Muscle of leg (tissue), 11 donors: ENCODE results near the gene TMEM86B. TPM values are rescaled to one million over a fixed set of nuclear protein-coding genes. Genes with fewer than 3 reads are reported as not detected.
"Not testable (repeated sequence)": the region's sequence is repeated elsewhere in the genome, so short reads cannot be mapped to it uniquely, and the experiment has no call there.

Experiments used
- DNase-seq: peaks from one replicate; pipeline ENCODE4 v3.0.0; 2013
- H3K27ac ChIP-seq: one replicate; pipeline ENCODE4 v1.5.1; 2013; ENCODE audit warnings: mild to moderate bottlenecking, low read length, control low read depth
- H3K27me3 ChIP-seq: one replicate; pipeline ENCODE4 v1.6.1; 2013; ENCODE audit warnings: low read length; ENCODE audit not compliant: control insufficient read depth, insufficient read depth
- H3K36me3 ChIP-seq: one replicate; pipeline ENCODE4 v1.6.1; 2013; ENCODE audit warnings: low read length; ENCODE audit not compliant: control insufficient read depth, insufficient read depth
- H3K4me1 ChIP-seq: one replicate; pipeline ENCODE4 v1.6.1; 2013; ENCODE audit warnings: low read length; ENCODE audit not compliant: control insufficient read depth, insufficient read depth
- H3K4me3 ChIP-seq: one replicate; pipeline ENCODE4 v1.5.1; 2013; ENCODE audit warnings: low read length, control low read depth
- H3K9me3 ChIP-seq: replicated peaks from 2 replicates; pipeline ENCODE4 v1.6.1; 2013; ENCODE audit warnings: low read depth, low read length; ENCODE audit not compliant: control insufficient read depth
- WGBS: methylation state at CpG from one replicate; pipeline ENCODE4 v1.1.5; 2013; ENCODE audit warnings: missing lambda C conversion rate; ENCODE audit not compliant: insufficient coverage; 5-methylcytosine and 5-hydroxymethylcytosine counted together
- polyA plus RNA-seq, 8 donors: library from polyadenylated mRNA; unstranded; fragments of 120-200 nt; gene quantifications; one replicate each; pipeline versions ENCODE4 v1.2.1 to v1.2.3, GENCODE V29; 2013; ENCODE audit warnings: inconsistent platforms in 1 of 8, low replicate concordance in 1 of 8; ENCODE audit not compliant: insufficient read length in 8 of 8, insufficient read depth in 1 of 8
- total RNA-seq: library from RNA; stranded (reverse); fragments of 120-200 nt; gene quantifications from one replicate; pipeline ENCODE4 v1.2.4, GENCODE V29; 2013

The TMEM86B gene
- total and polyA plus RNA-seq, 9 donors, result 1.1 to 4.8 (median 2.7) TPM

GRCh38 chr19:55229145-55229788 is 704 bp upstream of the TMEM86B start:
- no peak for DNase-seq
- no peaks in the 10 kb centered on the region for H3K4me1 ChIP-seq
- WGBS, result 90% methylated on average over 8 of the region's 18 CpGs
- no peak overlapping the region for H3K4me3 ChIP-seq
- no peak overlapping the region for H3K27ac ChIP-seq
- no peaks in the 10 kb centered on the region for H3K27me3 ChIP-seq
- H3K36me3 ChIP-seq, result peaks cover 72% of the 10 kb centered on the region
- no peaks in the 10 kb centered on the region for H3K9me3 ChIP-seq

DNA sequence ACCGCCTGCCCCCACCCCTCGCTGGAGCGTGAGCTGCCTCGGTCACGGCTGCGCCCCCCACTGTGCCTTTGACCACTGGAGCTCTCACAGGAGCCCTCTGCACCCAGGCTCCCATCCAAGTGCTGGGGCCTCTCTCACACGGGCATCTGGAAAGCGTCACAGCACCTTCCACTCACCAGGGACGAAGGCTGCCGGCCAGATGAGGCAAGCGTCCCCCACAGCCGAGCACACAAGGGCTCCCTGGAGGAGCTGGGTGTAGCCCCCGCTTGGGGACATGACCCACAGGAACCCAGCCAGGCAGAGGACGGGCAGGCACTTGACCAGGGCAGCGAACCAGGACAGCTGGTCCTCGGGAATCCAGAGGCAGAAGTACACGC is 560 bp downstream of the TMEM86B start:
- DNase-seq, result no peak
- H3K4me3 ChIP-seq, result no peak overlapping the region
- H3K36me3 ChIP-seq, result peaks cover 66% of the 10 kb centered on the region
- no peaks in the 10 kb centered on the region for H3K9me3 ChIP-seq
- H3K27ac ChIP-seq, result no peak overlapping the region
- no peaks in the 10 kb centered on the region for H3K27me3 ChIP-seq
- no peaks in the 10 kb centered on the region for H3K4me1 ChIP-seq
- 49% methylated on average over 17 of the region's 17 CpGs for WGBS

DNA sequence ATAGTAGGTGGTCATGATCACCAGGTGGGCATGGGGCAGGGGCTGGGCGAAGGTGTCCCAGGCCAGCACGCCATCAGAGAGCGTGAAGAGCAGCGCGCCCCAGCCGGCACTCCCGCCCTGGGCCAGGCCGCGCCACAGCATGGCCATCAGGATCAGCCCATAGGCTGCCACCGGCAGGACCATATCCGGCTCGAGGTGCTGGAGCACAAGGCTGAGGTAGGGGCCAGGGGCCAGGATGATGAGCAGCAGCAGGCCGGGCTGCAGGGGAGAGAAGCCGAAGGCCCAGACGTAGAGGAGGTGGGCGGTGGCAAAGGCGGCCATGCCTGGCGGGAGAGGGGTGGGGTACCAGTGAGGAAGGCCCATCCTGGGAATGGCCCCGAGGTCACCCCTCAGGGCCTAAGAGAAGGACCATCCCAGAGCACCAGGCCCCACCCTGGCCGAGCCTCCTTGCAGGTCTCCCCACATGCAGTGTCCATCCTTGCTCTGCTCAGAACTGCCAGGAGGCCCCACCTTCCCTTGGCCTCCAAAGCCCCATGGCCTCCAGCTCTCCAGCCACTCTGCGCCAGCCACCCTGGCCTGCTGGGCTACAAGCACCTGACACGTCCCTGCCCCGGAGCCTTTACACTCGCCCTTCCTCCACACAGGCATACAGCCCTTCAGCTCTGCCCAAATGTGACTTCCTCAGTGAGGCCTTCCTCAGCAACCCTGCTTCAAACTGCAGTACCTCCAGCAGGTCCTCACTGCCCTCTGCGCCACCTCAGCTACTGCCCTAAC is 1.1 kb downstream of the TMEM86B start:
- 86% methylated on average over 25 of the region's 25 CpGs for WGBS
- no peaks in the 10 kb centered on the region for H3K27me3 ChIP-seq
- no peak overlapping the region for H3K4me3 ChIP-seq
- DNase-seq, result no peak
- H3K36me3 ChIP-seq, result peaks cover 60% of the 10 kb centered on the region
- no peak overlapping the region for H3K27ac ChIP-seq
- H3K9me3 ChIP-seq, result no peaks in the 10 kb centered on the region
- H3K4me1 ChIP-seq, result no peaks in the 10 kb centered on the region

DNA sequence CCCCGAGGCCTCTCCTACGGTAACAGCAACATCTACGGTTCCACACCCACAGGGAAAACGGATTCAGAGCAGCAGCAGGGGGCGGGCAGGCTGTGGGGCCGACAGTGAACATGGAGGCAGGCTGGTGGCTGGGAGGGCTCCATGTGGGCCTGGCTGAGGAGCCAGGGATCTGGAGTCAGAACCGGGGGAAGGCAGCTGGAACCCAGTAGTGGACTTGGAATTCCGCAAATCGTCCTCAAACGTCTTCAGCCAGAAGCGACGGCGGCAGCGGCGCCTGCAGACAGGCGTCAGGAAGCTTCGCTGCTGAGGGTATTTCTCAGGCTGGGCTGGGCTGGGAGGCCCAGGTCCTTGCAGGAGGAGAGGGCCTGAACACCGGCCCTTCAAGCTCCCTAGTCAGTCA is 1.8 kb downstream of the TMEM86B start:
- H3K4me3 ChIP-seq, result no peak overlapping the region
- peaks cover 55% of the 10 kb centered on the region for H3K36me3 ChIP-seq
- H3K27me3 ChIP-seq, result no peaks in the 10 kb centered on the region
- H3K9me3 ChIP-seq, result no peaks in the 10 kb centered on the region
- H3K4me1 ChIP-seq, result no peaks in the 10 kb centered on the region
- no peak overlapping the region for H3K27ac ChIP-seq
- 73% methylated on average over 16 of the region's 18 CpGs for WGBS
- DNase-seq, result no peak

GRCh38 chr19:55226273-55226672 is 2.3 kb downstream of the TMEM86B start:
- Histone ChIP-seq H3K27me3 (no peaks in the 10 kb centered on the region), H3K4me1 (no peaks in the 10 kb centered on the region), H3K4me3 (no peak overlapping the region), H3K36me3 (peaks cover 50% of the 10 kb centered on the region), H3K27ac (no peak overlapping the region), H3K9me3 (no peaks in the 10 kb centered on the region)
- WGBS, result 80% methylated on average over 9 of the region's 9 CpGs
- no peak for DNase-seq

DNA sequence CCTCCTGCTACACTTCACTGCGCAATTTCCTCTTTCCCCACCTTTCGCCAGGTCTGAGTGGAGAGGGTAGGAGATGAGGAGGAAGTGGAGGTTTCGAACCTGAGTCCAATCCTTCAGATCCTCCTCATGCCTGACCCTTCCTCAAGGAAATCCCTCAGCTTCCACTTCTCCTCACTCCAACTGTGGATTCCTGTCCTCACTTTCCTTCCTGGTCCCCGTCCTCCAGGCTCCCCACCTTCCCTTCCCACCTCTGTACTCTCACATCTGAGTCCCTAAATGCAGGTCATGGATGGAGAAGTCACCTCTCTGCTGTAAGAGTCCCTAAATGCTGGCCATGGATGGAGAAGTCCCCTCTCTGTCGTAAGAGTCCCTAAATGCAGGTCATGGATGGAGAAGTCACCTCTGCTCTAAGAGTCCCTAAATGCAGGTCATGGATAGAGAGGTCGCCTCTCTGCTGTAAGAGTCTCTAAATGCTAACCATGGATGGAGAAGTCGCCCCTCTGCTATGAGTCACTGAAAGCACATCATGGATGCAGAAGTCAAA is 3.1 kb downstream of the TMEM86B start:
- Histone ChIP-seq H3K4me1 (no peaks in the 10 kb centered on the region), H3K27ac (no peak overlapping the region), H3K4me3 (no peak overlapping the region), H3K9me3 (no peaks in the 10 kb centered on the region), H3K36me3 (peaks cover 42% of the 10 kb centered on the region), H3K27me3 (no peaks in the 10 kb centered on the region)
- no peak for DNase-seq
- WGBS, result 88% methylated on average over 4 of the region's 7 CpGs

- peaks cover 36% of the 10 kb centered on the region for H3K36me3 ChIP-seq
- H3K9me3 ChIP-seq, H3K4me1 ChIP-seq, H3K4me3 ChIP-seq, DNase-seq, H3K27me3 ChIP-seq, H3K27ac ChIP-seq: not testable (repeated sequence)
- 41% methylated on average over 8 of the region's 11 CpGs for WGBS
These were observed 3.7 kb downstream of the TMEM86B start for GRCh38 chr19:55224679-55225414.

- H3K4me3 ChIP-seq, result no peak overlapping the region
- WGBS, result 76% methylated on average over 17 of the region's 26 CpGs
- H3K27me3 ChIP-seq, result no peaks in the 10 kb centered on the region
- DNase-seq, result no peak
- H3K27ac ChIP-seq, result no peak overlapping the region
- no peaks in the 10 kb centered on the region for H3K4me1 ChIP-seq
- H3K9me3 ChIP-seq, result no peaks in the 10 kb centered on the region
- peaks cover 29% of the 10 kb centered on the region for H3K36me3 ChIP-seq
These were observed 4.4 kb downstream of the TMEM86B start for GRCh38 chr19:55224038-55224665.

- no peak for DNase-seq
- H3K9me3 ChIP-seq, result no peaks in the 10 kb centered on the region
- H3K36me3 ChIP-seq, result peaks cover 22% of the 10 kb centered on the region
- WGBS, result 87% methylated on average over 11 of the region's 17 CpGs
- no peaks in the 10 kb centered on the region for H3K27me3 ChIP-seq
- H3K27ac ChIP-seq, result no peak overlapping the region
- H3K4me1 ChIP-seq, result no peaks in the 10 kb centered on the region
- no peak overlapping the region for H3K4me3 ChIP-seq
These were observed 5.1 kb downstream of the TMEM86B start for GRCh38 chr19:55223291-55224037.
